ENCODE results near the gene ERCC6L2. TPM values are rescaled to one million over a fixed set of nuclear protein-coding genes. Genes with fewer than 3 reads are reported as not detected.

The ERCC6L2 gene
- total and polyA plus RNA-seq, 2 experiments from 2014 or later: 33.5 to 80.6 TPM

GRCh38 chr9:95854386-95855020, 21.0 kb upstream of the ERCC6L2 start:
- no peak overlapping the region for H3K4me3 Mint-ChIP-seq
- H3K9me2 ChIP-seq (ENCODE audit: insufficient read depth): no peaks in the 10 kb centered on the region
- H3K36me3 ChIP-seq (ENCODE audit: insufficient read depth): no peaks in the 10 kb centered on the region
- no peaks in the 10 kb centered on the region for H4K20me1 ChIP-seq (replicated peaks; ENCODE audit: insufficient read depth)
- no peak overlapping the region for H3K4me3 ChIP-seq
- DNase-seq (ENCODE audit: low spot score): no peak
- ATAC-seq: no peak
- no peaks in the 10 kb centered on the region for H3K4me1 ChIP-seq (ENCODE audit: insufficient read depth)
- H3K4me2 ChIP-seq: no peak overlapping the region
- H3K27ac ChIP-seq (ENCODE audit: low read depth): no peak overlapping the region
- H3K79me2 ChIP-seq (replicated peaks; ENCODE audit: insufficient read depth): no peaks in the 10 kb centered on the region
- H3K27me3 Mint-ChIP-seq (ENCODE audit: insufficient read depth, low read depth, poor library complexity): peaks cover 2% of the 10 kb centered on the region
- no peak overlapping the region for H2AFZ ChIP-seq
- peaks cover under 1% of the 10 kb centered on the region; the same call in 1 of the 3 replicates for H3K36me3 Mint-ChIP-seq (ENCODE audit: low read depth)
- no peak overlapping the region for H3K27ac Mint-ChIP-seq
- no peaks in the 10 kb centered on the region for H3F3A ChIP-seq (replicated peaks; ENCODE audit: low read depth)
- TF ChIP-seq ETS1 (IDR thresholded peaks at IDR 0.05) (no peak), JUNB (IDR thresholded peaks at IDR 0.05; ENCODE audit: unreplicated experiment) (no peak)
- H3K9me3 Mint-ChIP-seq: no peaks in the 10 kb centered on the region
- H3K27me3 ChIP-seq (ENCODE audit: insufficient read depth): no peaks in the 10 kb centered on the region
- H3K4me1 Mint-ChIP-seq: peaks cover 16% of the 10 kb centered on the region

- no peaks in the 10 kb centered on the region for H3K9me3 Mint-ChIP-seq
- no peak overlapping the region for H3K4me2 ChIP-seq
- H3K27ac ChIP-seq (ENCODE audit: low read depth): no peak overlapping the region
- TF ChIP-seq ETS1 (IDR thresholded peaks at IDR 0.05) (no peak), ZNF462 (CRISPR knock-in tag; IDR thresholded peaks at IDR 0.05) (no peak), EZH2phosphoT487 (IDR thresholded peaks at IDR 0.05; ENCODE audit: unreplicated experiment) (no peak), JUNB (IDR thresholded peaks at IDR 0.05; ENCODE audit: unreplicated experiment) (no peak), NANOG (IDR thresholded peaks at IDR 0.05; ENCODE audit: borderline replicate concordance) (no peak), CREB1 (CRISPR knock-in tag; IDR thresholded peaks at IDR 0.05; ENCODE audit: low read depth) (no peak), EZH2 (IDR thresholded peaks at IDR 0.05; ENCODE audit: low read depth, unreplicated experiment) (no peak), CTCF (conservative IDR thresholded peaks at IDR 0.05; ENCODE audit: low read depth in 2 of 2) (no peak)
These were observed 19.5 kb upstream of the ERCC6L2 start for GRCh38 chr9:95855961-95856360.

More at GRCh38 chr9:95855961-95856360, 19.5 kb upstream of the ERCC6L2 start:
- Histone ChIP-seq H3K4me3 (no peak overlapping the region), H4K20me1 (replicated peaks; ENCODE audit: insufficient read depth) (no peaks in the 10 kb centered on the region), H3K79me2 (replicated peaks; ENCODE audit: insufficient read depth) (no peaks in the 10 kb centered on the region), H3K4me1 (ENCODE audit: insufficient read depth) (no peaks in the 10 kb centered on the region), H3K36me3 (ENCODE audit: insufficient read depth) (no peaks in the 10 kb centered on the region), H3K27me3 (ENCODE audit: insufficient read depth) (no peaks in the 10 kb centered on the region), H3K9me2 (ENCODE audit: insufficient read depth) (no peaks in the 10 kb centered on the region), H3F3A (replicated peaks; ENCODE audit: low read depth) (no peaks in the 10 kb centered on the region), H2AFZ (no peak overlapping the region)
- Mint-ChIP-seq H3K27ac (no peak overlapping the region; the same call in 1 of the 2 replicates), H3K4me1 (peaks cover 16% of the 10 kb centered on the region), H3K4me3 (no peak overlapping the region), H3K27me3 (ENCODE audit: insufficient read depth, low read depth, poor library complexity) (peaks cover 2% of the 10 kb centered on the region), H3K36me3 (ENCODE audit: low read depth) (no peaks in the 10 kb centered on the region)
- ATAC-seq: no peak
- no peak for DNase-seq (ENCODE audit: low spot score)
